CD4-positive, alpha-beta T cell treated with Interleukin-15 for 1 hour (primary cell): Measurements from ENCODE around the gene NKX1-2.
A peak's percentile ranks its signal among the peaks of the same experiment; 100 is the strongest.

Source experiments
- DNase-seq: peaks from one replicate; pipeline ENCODE4 v3.0.0-alpha.2; 2020

NKX1-2 gene

DNA sequence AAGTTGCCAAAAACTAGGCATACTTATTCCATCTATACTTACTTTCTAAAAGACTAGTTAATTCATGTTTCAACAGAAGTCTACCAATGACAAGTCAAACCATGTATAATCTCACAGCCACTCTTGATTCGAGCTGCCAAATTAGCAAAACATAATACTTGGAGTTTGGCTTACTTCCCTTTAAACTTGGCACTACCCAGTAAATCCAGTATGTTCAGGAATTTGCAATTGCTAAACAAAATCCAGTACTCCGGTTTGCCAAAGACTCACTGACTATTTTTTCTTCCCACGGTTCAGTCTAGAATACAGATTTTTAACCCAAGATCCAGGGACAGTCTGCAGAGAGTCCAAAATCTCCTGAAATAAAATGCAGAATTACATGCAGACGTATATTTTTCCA, 35.8 kb downstream of the NKX1-2 start:
- no peak for DNase-seq

DNA sequence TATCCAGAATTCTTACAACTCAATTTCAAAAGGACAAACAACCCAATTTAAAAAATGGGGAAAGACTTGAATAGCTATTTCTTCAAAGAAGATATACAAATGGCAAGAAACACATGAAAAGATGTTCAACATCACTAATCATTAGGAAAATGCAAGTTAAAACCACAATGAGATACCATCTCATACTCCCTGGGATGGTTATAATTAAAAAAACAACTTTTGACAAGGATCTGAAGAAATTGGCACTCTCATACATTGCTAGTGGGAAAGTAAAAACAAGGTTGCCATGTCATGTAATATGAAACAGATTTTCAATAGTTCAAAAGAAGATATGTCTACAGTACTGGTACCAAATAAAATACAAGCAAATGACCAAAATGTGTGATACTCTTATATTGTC, 40.1 kb downstream of the NKX1-2 start:
- no peak for DNase-seq

DNA sequence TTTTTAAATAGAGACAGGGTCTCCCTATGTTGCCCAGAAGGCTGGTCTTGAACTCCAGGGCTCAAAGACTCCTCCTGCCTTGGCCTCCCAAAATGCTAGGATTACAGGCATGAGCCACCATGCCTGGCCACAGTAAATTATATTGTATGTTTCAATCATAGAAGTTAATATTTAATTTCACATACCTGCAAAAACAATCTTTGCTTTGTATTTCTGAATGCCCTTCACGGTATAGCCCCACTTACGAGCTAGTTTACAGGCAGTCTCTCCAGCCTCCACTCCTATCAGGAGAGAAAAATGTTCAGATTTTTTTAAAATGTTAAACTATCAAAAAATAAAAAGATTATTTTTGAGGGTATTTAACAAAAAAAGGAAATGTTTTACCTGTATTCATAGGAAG, 41.5 kb downstream of the NKX1-2 start:
- no peak for DNase-seq

DNA sequence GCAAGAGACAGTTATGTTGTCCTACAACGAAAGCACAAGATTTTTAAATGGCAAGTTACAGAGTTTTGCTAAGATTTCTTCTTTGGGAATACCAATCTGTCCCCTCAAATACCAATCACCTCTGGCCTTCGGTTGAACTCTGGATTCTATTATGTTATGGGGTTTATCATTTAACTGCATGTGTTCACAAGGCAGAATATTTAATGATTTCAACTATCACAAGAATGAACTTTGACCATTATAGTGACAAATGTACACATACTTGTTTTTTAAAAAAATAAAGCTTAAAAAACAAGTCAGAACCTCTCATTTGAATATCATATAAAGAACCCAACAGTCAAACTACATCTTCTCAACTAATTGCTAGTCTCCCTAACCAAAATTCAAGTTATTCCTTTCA, 42.4 kb downstream of the NKX1-2 start:
- no peak for DNase-seq

DNA sequence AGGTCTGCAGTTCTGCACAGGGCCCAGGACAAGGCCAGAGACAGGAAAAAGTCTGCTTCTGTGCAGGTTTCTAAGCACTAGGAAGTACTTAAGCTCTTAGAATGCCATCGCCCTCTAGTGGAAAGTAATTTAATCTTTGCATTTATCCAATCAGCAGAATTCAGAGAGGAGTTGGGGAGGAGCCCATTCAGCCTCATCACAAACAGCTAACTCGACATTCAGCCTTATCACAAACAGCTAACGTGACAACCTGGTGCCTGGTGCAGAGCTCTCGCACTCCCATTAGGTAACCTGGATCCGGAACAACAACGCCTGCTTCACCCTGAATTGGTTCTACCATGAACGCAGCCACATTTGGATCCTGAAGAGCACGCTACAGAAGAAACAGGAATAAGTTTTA, 46.3 kb downstream of the NKX1-2 start:
- DNase-seq, result peak; percentile 19

DNA sequence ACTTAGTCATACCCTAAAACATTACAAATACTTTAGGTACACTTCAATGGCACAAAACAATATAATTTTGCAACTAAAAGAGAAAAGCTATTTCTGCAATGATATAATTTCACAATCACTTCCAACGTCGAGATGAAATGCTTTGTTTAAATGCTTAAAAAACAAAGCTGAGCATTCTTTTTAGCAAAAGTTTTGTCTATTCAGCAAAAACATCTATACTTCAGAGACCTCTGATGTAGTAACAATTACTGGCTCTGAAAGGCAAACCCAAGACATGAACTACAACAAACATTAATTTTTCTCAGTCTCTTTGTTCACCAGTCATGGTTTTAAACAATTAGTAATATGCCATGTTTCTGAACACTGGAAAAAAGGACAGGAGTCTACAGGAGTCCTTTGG, 47.6 kb downstream of the NKX1-2 start:
- DNase-seq, result no peak

DNA sequence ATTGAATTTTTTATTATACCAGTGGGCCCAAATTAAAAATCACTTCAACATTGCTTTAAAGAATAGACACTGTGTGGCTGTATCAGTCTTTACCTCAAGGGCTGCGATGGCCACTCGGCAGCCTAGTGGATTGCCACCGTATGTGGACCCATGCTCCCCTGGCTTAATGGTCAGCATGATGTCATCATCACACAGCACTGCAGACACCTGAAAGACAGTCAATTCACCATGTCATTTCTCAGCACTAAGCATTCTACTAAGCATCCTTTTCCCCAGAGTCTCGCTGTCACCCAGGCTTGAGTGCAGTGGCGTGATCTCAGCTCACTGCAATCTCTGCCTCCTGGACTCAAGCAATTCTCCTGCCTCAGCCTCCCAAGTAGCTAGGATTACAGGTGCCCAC, 48.2 kb downstream of the NKX1-2 start:
- DNase-seq, result no peak
